GM12891 (cell line): ENCODE results near the gene YOD1.

Experiments
- PAX5 ChIP-seq: IDR thresholded peaks from 2 replicates; pipeline ENCODE4 v1.6.1; 2011; ENCODE audit warnings: low read length, moderate library complexity, mild to moderate bottlenecking; ENCODE audit not compliant: insufficient read depth, severe bottlenecking
- POLR2A ChIP-seq: IDR thresholded peaks from 2 replicates; pipeline ENCODE4 v1.6.1; 2011; ENCODE audit warnings: low read depth, low read length, control low read depth
- POLR2AphosphoS5 ChIP-seq: IDR thresholded peaks from 2 replicates; pipeline ENCODE4 v1.6.1; 2011; ENCODE audit warnings: low read depth, low read length, control low read depth
- POU2F2 ChIP-seq: IDR thresholded peaks from 2 replicates; pipeline ENCODE4 v1.6.1; 2011; ENCODE audit warnings: low read depth, mild to moderate bottlenecking, control low read depth, low read length, moderate library complexity
- SPI1 ChIP-seq: IDR thresholded peaks from 2 replicates; pipeline ENCODE4 v1.6.1; 2011; ENCODE audit warnings: low read depth, low read length, control low read depth
- TAF1 ChIP-seq: IDR thresholded peaks from 2 replicates; pipeline ENCODE4 v1.6.1; 2011; ENCODE audit warnings: low read depth, low read length, control low read depth

- TF ChIP-seq POLR2AphosphoS5 (no peak), PAX5 (no peak), TAF1 (no peak), POLR2A (no peak), POU2F2 (no peak), SPI1 (no peak)
Observed at GRCh38 chr1:207025146-207025880, 25.7 kb downstream of the YOD1 start.
